NCI-H2171 treated with DMSO at 0.1 percent for 48 hours (cell line): ENCODE data around the gene HSD3B2.
"Not testable (repeated sequence)": the region's sequence is repeated elsewhere in the genome, so short reads cannot be mapped to it uniquely, and the experiment has no call there.

Source experiments
- DNase-seq: peaks from one replicate; lab custom pipeline; 2025; lab: John Stamatoyannopoulos, UW

The HSD3B2 gene

DNA sequence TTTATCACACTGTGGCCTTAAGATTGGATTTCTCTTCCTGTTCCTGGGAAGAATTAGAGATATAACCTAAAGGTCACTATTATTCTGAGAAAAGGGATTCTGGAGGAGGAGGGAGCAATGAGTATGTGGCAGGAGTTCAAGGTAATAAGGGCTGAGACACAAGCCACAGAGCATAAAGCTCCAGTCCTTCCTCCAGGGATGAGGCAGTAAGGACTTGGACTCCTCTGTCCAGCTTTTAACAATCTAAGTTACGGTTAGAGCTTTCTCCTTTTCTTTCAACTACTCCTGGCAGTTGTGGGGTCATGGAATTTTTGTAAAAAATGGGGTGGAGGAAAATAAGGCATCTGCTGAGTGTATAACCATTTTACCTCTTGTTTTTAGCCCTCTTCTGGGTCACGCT, at the start of gene HSD3B2:
HSD3B2 (plus strand) TSS at position 201 of the 400 bp plus-strand sequence. CDS start 270 bp downstream, outside the sequence.
- DNase-seq, result no peak

DNA sequence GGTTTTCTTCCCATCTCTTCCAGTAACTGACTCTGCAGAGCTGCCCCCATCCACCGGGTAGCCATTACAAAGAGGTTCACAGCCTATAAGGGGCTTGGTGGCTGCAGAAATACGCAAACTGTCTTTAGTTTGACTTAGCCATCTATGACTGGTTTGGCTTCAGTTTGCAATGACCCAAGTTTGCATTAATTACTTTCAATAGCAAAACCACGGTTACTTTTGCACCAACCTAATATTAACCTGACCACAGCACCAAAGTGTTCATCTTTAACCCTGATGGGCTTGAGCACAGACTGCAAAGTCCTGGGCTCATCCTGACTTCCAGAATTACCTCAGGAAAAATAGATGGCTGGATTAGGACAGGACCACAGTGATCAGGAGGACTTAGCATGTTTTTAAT, 48.5 kb upstream of the HSD3B2 start:
- no peak for DNase-seq

DNA sequence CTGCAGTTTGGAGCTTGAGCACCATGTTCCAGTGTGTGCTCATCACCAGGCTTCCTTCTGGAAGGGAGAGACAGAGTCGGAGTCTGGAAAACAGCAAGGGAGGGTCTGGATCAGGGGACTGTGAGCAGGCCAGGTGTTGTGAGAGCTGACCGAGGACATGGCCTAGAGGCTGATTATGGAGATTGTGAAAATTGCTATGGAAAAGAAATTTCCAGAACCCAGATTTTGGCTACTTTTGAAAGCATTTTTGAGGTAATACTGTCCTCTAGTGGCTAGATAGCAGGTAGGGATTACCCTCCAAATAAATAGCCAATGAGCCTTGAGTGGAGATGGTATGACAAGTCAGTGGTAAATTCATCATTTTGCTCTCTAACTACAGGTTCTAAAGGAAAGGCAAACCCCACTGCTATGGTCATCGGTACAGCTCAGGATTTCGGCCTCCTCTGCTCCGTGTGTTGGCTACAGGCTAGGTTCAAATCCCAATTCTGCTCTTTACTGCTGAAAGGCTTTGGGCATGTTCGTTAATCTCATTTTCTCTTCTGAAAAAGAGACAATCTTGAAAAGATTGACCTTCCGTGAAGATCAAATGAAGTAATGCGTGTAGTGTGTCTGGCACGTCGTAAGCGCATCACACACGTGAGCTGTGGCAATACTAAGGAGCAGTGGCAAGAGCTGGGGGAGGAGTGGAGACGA, 47.4 kb upstream of the HSD3B2 start:
- DNase-seq, result no peak

DNA sequence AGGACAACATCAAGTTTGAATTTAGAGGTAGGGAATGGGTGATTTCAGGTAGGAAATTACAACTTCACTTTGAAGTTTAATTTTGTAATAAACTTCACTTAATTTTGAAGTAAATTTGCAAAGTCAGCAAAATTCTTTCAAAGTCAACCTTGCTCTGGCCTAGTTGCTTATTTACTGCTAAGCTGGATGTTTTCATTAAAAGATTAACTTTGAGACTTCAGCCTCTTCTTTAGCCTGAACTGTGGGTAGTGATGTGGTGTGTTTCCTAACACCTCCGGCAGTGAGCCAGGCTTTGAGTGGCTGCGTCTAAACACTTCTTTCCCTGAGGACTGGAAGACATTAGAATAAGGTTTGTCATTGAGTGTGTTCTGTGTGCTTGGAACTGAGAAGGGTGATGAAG, 46.4 kb upstream of the HSD3B2 start, which contains the start of gene HAO2:
HAO2 (plus strand) TSS at position 232 of the 400 bp plus-strand sequence. CDS start 12,301 bp downstream, outside the sequence.
- no peak for DNase-seq

DNA sequence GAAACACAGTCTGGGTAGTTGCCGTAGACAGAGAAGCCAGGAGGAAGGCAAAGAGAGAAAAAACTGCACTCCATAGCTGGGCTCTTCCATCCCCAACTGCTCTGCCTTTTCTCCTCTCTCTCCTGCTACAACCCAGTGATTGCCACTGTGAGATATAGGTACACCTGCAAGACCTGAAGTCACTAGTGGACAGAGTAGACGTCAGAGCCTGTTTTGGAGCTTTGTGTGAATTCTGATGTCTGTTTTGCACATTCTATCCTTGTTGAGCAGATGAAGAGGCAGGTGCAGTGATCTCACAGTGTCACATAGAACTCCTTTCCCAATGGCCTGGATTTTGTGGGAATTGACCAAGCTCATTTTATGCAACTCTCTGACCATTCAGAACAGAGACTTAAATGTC, 44.2 kb upstream of the HSD3B2 start:
- DNase-seq, result no peak

DNA sequence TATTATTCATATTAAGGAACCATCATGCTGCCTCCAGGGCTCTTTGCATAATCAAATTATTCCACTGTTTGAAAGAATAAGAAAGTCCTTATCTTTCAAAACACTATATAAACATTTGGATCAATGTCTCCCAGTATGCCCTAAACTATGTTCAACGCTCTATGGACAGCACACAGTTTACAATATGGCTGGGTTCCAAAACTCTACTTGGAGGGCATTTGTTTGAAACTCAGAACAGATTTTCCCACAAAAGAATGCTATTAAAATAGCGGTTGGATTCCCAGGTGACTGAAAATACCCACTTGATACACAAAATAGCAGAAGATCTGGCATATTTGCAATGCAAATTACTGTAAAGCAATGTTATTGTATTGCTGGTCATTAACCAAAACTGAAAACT, 43.1 kb upstream of the HSD3B2 start:
- no peak for DNase-seq

DNA sequence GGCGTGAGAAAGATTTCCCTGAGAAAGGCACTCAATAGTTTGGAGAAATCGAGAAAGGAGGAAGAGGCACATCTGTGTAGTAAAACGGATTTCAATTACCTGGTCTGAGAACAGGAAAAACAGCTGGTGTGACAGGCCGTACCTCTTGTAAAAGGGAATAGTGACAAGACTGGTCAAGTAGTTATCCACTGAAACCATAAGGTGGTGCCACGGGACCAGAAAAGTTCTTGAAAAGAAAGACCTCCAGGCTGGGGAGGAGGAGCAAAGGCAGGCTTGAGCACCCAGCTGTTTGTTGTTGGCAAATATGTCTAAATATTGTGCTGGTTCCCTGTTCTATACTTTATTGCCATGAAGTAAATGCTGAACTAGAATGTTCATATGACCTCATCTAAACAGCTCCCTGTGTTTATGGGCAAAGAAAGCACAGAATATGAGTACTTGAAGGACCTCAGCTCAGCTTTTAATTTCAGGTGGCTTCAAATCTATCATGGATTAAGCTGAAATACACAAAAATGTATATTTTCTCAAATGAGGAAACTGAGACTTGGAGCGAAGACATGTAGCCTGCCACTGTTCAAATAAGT, 42.4 kb upstream of the HSD3B2 start:
- no peak for DNase-seq

DNA sequence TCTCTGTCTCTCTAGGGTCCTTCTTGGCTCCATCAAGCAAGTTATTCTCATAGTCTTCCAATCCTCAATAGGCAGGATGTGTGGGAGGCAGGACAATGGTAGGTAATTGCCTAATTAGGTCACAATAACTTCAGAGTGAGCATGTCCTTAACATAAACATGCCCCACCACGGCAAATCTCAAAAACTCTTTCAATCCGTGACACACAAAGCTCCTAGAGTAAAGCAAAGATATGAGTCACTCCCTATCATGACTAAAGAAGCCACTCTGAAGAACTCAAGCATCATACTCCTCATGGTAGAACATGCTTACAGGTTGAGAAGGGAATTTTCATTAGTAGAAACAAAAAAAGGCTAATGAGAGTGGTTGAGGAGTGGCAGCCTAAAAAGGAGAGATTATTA, 41.5 kb upstream of the HSD3B2 start:
- DNase-seq, result no peak

DNA sequence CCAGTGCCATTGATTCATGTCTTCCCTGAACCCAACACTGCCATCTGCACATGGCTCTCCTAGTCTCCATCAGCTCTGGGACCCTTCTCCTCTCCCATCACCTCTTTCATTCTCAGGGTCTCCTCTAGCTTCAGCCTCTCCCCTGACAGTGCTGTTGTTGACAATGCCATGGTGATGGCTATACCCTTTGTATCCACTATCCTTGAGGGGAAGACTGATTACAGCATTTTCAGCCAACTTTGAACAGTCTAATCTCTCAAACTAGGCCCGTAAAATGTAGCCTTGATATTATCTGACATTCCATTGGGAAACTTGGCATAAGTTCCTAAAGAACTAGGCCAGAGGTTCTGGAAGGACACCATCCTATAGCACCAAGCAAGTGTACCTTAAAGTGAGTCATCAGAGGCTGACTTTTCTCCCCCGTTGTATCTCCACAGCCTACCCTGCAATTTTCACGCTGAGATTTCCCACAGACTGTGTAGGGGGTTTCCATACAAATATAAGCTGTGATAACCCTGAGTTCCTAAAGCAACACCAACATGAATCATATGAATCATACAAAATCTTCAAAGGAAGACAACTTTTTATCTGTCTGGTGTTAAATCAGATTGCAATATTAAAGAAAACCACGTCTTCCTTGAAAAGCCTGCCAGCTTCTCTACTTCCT, 40.6 kb upstream of the HSD3B2 start:
- DNase-seq, result no peak

DNA sequence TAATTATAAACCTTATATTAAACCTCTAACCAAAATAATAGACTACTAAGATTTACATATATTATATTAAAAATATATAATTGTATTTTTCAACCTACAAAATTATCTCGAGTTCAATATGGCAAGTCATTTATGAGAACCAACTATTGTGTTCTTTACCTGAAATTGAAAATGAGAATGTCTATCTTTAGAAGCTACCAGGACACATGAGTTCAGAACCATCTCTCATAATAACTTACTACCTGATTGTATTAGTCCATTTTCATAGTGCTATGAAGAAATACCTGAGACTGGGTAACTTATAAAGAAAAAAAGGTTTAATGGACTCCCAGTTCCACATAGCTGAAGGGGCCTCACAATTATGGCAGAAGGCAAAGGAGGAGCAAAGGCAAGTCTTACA, 39.6 kb upstream of the HSD3B2 start:
- DNase-seq, result no peak

DNA sequence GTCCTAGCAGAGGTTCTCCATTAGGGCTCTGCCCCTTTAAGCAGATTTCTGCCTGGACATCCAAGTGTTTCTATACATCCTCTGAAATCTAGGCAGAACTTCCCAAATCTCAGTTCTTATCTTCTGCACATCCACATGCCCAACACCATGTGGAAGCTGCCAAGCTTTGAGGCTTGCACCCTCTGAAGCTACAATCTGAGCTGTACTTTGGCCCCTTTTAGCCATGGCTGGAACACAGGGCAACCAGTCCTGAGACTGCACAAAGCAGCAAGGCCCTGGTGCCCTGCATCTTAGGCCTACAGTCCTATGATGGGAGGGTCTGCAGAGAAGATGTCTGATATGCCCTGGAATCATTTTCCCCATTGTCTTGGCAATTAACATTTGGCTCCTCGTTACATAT, 38.4 kb upstream of the HSD3B2 start:
- DNase-seq, result no peak

DNA sequence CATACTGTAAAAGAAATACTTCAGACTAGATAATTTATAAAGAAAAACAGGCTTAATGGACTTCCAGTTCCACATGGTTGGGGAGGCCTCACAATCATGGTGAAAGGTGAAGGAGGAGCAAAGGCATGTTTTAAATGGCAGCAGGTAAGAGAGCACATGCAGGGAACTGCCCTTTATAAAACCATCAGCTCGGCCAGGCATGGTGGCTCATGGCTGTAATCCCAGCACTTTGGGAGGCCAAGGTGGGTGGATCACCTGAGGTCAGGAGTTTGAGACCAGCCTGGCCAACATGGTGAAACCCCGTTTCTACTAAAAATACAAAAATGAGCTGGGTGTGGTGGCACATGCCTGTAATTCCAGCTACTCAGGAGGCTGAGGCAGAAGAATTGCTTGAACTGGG, 37.4 kb upstream of the HSD3B2 start:
- not testable (repeated sequence) for DNase-seq

DNA sequence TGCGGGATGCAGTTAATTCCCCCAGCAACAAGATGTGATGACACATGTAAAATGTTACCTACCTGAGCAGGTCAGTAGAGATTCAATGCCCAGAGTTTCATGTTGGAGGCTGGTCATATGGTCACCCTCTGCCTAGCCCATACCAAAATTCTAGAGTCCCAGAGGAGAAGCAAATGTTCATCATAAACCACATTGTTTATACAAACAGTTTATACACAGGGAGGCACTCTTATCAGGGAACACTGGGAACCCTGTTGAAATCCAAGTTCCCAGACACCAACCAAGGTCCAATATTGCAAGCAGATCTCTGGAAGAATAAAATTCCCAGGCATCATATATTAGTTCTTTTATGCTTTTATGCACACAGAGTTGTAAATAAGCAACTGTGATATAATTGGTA, 35.8 kb upstream of the HSD3B2 start:
- no peak for DNase-seq

DNA sequence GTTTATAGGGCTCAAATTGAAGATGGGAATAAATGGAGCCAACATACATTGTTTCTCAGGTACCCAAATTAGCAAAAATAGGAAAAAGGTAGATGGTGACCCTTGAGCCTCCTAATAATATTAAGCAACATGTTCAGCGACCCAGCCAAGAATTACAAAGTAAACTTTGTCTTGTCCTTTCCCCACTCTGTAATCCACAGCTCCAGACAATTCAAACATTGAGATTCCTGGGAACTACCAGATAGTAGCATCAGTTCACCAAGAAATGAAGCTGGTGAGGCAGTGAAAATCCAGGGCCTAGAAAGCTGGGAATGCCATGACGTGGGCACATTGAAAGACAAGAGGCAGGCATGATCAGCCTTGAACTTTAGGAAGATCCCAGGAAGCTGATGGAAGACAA, 34.6 kb upstream of the HSD3B2 start:
- DNase-seq, result no peak

DNA sequence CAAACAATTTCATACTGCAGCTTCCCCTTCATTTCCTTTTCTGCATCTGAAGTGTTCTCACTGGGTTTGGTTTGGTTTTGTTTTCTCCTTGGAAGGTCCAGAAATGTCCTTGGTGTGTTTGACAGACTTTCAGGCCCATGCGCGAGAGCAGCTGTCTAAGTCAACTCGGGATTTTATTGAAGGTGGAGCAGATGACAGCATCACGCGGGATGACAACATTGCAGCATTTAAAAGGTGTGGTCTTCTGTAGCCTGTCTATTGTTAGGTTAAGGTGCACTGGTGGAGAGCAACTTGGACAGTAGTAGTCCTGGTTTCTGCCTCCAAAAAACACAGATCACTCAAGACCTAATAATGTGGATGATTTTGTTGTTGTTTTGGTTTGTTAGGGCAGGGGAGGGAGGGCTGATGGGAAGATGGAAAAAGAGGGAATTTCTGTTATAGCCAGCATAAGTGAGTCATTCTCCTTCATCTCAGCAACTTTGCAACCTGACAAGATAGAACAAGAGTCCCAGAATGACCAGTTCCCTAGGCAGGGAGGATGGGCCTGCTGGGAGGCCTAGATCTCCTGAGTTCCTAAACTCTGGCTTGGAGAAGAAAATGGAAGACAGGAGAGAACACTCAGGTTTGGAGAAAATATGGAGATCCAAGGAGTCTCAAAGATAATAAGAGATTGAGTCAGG, 33.8 kb upstream of the HSD3B2 start:
- no peak for DNase-seq

DNA sequence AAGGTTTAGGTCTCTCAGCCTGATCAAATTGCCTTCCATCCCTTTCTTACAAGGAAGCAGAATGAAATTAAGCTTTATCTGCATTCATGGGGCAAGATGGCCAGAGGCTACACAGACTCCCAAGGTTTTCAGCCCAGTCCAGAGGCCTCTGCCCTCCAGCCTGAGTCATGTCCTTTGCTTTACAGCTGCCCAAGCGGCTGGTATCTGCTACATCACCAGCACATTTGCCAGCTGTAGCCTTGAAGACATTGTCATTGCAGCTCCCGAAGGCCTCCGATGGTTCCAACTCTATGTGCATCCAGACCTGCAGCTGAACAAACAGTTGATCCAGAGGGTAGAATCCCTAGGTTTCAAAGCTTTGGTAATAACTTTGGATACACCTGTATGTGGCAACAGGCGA, 30.4 kb upstream of the HSD3B2 start:
- DNase-seq, result no peak

DNA sequence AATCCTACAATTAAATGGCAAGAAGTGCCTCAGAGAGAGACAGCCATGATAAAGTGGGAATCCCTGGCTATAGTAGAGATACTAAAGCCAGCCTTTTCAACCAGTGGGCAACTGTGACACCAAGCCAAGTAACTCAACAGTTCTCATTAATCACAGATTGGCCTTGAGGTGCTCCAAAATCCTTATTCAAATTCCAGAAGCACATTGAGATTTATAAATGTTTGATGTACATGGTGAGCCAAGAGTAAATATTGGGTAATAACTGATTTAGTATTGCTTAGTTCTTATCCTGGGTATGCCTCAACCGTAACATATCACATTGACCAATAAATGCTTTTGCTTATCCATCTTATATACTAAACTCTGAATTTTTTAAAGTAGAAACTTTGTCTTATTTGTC, 29.3 kb upstream of the HSD3B2 start:
- no peak for DNase-seq

DNA sequence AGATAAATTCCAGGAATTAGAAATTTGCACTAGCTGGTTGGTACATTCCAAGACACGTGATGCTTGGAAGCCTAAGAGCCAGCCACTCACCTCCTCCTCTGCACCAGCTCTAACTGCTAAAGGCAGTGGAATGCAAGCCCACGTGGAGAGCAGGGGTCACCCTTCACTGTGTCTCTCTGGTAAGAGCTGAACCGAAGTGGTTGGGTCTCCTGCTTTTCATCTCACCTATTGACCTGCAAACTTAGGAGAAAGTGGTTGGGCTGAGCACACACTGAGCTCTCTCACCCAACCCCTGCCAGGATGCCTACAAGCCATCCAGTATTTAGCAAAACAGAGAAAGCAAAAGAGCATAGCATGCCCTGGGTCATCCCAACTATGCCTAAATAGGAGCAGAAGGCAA, 27.1 kb upstream of the HSD3B2 start:
- no peak for DNase-seq

DNA sequence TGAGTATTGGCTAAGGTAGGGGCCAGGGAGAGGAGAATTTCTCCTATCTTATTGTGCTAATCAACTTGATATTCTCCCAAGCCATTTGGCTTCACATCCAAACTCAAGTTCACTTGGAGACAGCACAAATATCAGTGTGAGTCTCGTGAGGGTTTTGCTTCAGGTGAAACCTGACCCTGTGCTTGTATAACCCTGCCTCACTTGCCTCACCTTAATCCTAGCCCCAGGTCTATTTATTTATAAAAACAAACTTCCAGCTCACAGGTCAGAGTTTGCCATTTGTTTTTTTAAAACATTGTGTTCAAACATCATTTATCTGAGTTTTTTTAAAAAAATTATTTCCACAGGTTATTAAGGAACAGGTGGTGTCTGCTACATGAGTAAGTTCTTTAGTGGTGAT, 26.5 kb upstream of the HSD3B2 start:
- no peak for DNase-seq

DNA sequence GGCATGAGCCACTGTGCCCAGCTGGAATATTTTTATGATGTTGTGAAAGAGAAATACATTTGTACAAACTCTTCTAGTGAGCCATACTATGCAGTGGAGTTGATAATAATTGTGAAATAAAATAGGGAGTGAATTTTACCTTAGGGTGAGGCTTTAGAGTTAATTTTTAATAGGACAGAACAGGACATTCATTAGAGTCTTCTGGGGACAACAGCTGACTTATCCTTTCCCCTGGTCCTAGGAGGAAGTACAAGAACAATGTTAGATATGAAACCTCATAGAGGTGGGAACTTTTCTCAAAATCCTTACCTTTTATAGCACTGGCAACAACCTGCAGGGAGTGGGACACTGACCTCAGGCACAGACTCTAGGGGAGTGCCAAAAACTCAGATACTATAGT, 24.4 kb upstream of the HSD3B2 start:
- no peak for DNase-seq

DNA sequence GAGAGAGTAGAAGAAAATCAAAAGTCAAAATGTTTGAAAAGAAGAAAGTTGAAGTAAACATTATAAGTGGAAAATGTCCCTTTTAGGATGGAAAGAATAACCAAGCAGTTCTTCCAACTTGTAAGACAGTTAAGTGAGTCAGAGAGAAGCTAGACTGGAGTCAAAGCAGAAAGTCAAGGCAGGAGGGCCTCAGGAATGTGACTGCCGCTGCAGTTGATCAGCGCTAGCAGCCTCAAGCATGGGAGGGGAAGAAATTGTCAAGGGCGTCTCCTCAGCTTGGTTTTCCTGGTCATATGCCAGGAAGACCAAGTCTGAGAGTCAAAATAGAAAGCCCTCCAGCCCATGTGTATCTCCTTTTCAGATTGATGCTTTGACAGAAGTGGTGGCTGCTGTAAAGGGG, 23.2 kb upstream of the HSD3B2 start:
- no peak for DNase-seq

DNA sequence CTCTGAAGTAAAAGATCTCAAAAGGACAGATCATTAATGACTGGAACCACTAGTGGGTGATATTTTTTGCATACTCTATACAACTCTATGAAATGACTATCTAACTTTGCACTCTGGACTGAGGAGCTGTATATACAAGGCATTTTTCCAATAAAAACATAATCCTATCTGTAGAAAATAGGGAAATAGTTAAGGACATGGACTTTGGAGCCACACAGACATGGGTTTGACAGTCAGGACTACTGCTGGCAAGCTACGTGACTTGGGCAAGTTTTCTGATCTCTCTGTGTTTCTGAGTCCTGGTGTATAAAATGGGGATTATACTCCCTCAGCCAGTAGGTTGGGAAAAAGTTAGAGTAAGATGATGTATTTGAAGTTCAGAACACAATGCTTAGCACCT, 20.9 kb upstream of the HSD3B2 start:
- DNase-seq, result no peak

DNA sequence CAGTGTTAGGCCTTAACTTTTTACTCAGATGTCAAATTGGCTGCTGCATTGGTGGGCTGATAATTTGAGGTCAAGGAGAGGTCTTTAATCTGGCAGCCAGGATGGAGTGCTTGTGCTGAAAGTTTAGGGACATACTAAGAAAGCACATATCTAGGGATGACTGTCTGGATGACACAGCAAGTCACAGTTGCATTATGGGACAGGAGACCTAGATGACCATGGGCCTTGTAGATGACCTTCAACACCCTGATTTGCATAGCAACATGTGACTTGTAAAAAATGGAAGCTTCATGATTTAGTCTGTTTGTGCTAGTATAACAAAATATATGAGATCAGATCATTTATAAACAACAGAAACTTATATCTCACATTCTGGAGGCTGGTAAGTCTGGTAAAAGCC, 18.0 kb upstream of the HSD3B2 start:
- no peak for DNase-seq
